RWPE2 (cell line): ENCODE measurements around the gene HINT3.

Experiments used
- ATAC-seq: fragments of 200-7000 bp; cut with Tn5 transposase; 3 replicates; pipeline ENCODE4 v1.9.1; 2021; ENCODE audit warnings: low read depth
- DNase-seq: peaks from one replicate; pipeline ENCODE4 v3.0.0-alpha.2; 2020; ENCODE audit warnings: low spot score
- H3K27ac ChIP-seq: fragments of 450-650 bp; 2 replicates; pipeline ENCODE4 v1.5.1; 2017; ENCODE audit warnings: mild to moderate bottlenecking; ENCODE audit not compliant: poor library complexity, severe bottlenecking
- H3K27me3 ChIP-seq: fragments of 250-450 bp; sonication (Bioruptor Pico); 2 replicates; pipeline ENCODE4 v1.5.1; 2021; ENCODE audit warnings: mild to moderate bottlenecking, moderate library complexity; ENCODE audit not compliant: insufficient read depth, poor library complexity, severe bottlenecking
- H3K36me3 ChIP-seq: fragments of 250-450 bp; sonication (Bioruptor Pico); 2 replicates; pipeline ENCODE4 v1.5.1; 2020; ENCODE audit warnings: low read depth, mild to moderate bottlenecking, moderate library complexity
- H3K4me1 ChIP-seq: fragments of 250-450 bp; sonication (Bioruptor Pico); 2 replicates; pipeline ENCODE4 v1.5.1; 2021; ENCODE audit warnings: mild to moderate bottlenecking, moderate library complexity; ENCODE audit not compliant: insufficient read depth, poor library complexity, severe bottlenecking
- H3K4me3 ChIP-seq: fragments of 250-450 bp; sonication (Bioruptor Pico); 2 replicates; pipeline ENCODE4 v1.5.1; 2021; ENCODE audit warnings: mild to moderate bottlenecking, moderate library complexity; ENCODE audit not compliant: severe bottlenecking
- H3K9me3 ChIP-seq: fragments of 250-450 bp; sonication (Bioruptor Pico); 2 replicates; pipeline ENCODE4 v1.5.1; 2021; ENCODE audit warnings: mild to moderate bottlenecking, moderate library complexity; ENCODE audit not compliant: severe bottlenecking
- CTCF ChIP-seq: fragments of 450-650 bp; IDR thresholded peaks from one replicate; pipeline ENCODE4 v1.5.1; 2017; ENCODE audit warnings: mild to moderate bottlenecking, moderate library complexity; ENCODE audit not compliant: poor library complexity, severe bottlenecking

HINT3 gene

GRCh38 chr6:125951323-125951722, 5.2 kb upstream of the HINT3 start:
- Histone ChIP-seq H3K4me3 (no peak overlapping the region), H3K36me3 (no peaks in the 10 kb centered on the region), H3K27ac (no peak overlapping the region), H3K9me3 (no peaks in the 10 kb centered on the region), H3K27me3 (no peaks in the 10 kb centered on the region), H3K4me1 (peaks cover 33% of the 10 kb centered on the region)
- DNase-seq (no peak), ATAC-seq (no peak)
- no peak for TF ChIP-seq CTCF

- DNase-seq (no peak), ATAC-seq (no peak)
- H3K4me3 ChIP-seq = no peak overlapping the region
- peaks cover 23% of the 10 kb centered on the region for H3K4me1 ChIP-seq
- no peaks in the 10 kb centered on the region for H3K9me3 ChIP-seq
- H3K27me3 ChIP-seq = no peaks in the 10 kb centered on the region
- no peak overlapping the region for H3K27ac ChIP-seq
- H3K36me3 ChIP-seq = no peaks in the 10 kb centered on the region
- no peak for TF ChIP-seq CTCF
Observed at GRCh38 chr6:125952764-125953501, 3.6 kb upstream of the HINT3 start.

DNA sequence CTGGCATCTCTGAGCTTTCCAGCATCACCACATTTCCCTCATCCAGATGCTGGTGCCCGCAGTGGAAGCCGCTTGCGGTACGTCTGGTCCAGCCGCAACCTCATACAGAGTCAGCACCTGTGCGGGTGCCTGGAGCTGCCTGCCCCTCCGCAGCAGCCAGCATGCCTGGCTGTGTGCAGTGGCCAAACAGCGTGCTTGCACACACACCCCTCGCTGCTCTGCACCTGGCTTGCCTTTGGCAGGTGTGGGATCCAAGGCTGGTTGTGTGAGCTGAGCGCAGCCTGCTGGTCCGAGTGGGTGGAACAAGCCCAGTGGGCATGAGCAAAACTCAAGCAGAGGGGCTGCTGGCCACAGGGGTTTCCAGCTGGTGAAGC, 3.1 kb upstream of the HINT3 start:
- no peak overlapping the region for H3K27ac ChIP-seq
- H3K4me1 ChIP-seq = peaks cover 25% of the 10 kb centered on the region
- DNase-seq (peak; percentile 69), ATAC-seq (peak; percentile 31)
- TF ChIP-seq CTCF = peak; percentile 68
- no peaks in the 10 kb centered on the region for H3K27me3 ChIP-seq
- H3K9me3 ChIP-seq = no peaks in the 10 kb centered on the region
- no peak overlapping the region for H3K4me3 ChIP-seq
- H3K36me3 ChIP-seq = no peaks in the 10 kb centered on the region

- Histone ChIP-seq H3K9me3 (no peaks in the 10 kb centered on the region), H3K36me3 (no peaks in the 10 kb centered on the region), H3K27ac (no peak overlapping the region), H3K27me3 (no peaks in the 10 kb centered on the region), H3K4me1 (peaks cover 23% of the 10 kb centered on the region), H3K4me3 (no peak overlapping the region)
- ATAC-seq (no peak), DNase-seq (no peak)
- no peak for TF ChIP-seq CTCF
Observed at GRCh38 chr6:125954735-125955339, 1.7 kb upstream of the HINT3 start.

DNA sequence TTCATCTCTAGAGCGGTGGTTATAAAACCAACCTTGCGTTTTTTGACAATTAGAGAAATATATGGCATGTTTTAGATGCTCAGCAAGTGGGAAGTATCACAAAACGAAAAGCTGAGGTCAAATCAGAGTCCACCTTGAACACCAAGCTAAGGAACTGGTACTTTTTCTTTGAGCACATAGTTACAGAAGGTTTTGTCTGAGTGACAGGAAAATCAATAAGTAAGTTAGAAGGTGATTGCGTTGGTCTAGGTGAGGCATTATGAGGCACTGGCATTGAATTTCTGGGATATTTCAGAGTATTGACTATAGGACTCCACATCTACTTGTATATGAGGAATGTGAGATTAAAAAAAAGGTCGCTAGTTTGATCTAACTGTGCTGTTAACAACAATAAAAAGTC, 597 bp upstream of the HINT3 start:
- H3K4me1 ChIP-seq = peaks cover 15% of the 10 kb centered on the region
- no peaks in the 10 kb centered on the region for H3K9me3 ChIP-seq
- no peak overlapping the region for H3K27ac ChIP-seq

More for the DNA sequence above, 597 bp upstream of the HINT3 start:
- peak overlapping the region; percentile 85 for H3K4me3 ChIP-seq
- no peaks in the 10 kb centered on the region for H3K36me3 ChIP-seq
- ATAC-seq = no peak
- no peak for DNase-seq
- H3K27me3 ChIP-seq = no peaks in the 10 kb centered on the region
- no peak for TF ChIP-seq CTCF
